Kasumi-1 (cell line): ENCODE results near the gene QSOX1.

Source experiments
- DNase-seq, 2 experiments: peaks; one replicate each; lab custom pipeline; 2025; lab: John Stamatoyannopoulos, UW

Gene QSOX1

DNA sequence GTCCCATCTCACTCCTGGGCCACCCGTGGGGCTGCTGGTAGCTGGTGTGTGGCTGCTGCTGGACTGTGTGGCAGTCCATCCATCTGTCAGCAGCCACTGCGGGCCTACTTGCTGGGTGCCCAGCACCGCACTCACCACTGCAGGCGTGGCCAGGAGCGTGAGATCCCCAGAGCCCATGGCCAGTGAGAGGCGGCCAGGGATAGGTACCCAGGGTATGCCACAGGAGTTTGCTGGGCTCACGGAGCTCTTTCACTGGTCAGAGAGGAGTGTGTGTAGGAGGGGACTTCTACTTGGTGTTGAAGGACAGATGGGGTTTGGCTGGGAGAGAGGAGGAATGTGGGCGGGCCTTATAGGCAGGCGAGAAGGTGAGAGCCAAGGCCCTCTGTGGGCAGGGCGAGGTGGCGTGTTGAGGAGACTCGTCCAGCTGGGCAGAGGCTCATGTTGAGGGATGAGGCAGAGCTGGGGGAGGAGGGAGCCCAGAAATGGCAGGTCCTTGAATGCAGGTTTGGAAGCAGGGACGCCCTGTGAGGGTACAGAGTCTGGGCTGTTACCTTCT is 15.0 kb downstream of the QSOX1 start:
- no peak for DNase-seq

- no peak for DNase-seq
These were observed 16.0 kb downstream of the QSOX1 start for GRCh38 chr1:180170546-180171151.

DNA sequence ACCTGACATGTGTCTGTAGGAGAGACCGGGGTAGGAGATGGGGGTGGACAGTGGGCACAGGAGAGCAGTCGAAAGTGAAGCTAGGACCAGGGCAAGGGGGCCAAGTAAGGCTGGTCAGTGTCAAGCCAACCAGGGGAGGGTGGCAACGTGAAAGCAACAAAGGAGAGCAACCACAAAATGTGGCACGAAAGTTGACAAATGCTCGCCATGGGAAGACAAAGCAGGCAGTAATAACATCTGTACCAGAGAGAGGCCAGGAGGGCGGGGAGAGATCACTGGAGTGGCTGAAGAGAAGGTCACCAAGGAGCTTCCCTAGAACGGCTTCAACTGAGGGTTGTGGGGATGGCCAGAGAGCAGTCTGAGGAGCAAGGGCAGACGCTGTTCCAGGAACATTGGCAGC is 17.0 kb downstream of the QSOX1 start:
- DNase-seq: no peak

- no peak for DNase-seq
These were observed 18.8 kb downstream of the QSOX1 start for GRCh38 chr1:180173451-180173850.

DNA sequence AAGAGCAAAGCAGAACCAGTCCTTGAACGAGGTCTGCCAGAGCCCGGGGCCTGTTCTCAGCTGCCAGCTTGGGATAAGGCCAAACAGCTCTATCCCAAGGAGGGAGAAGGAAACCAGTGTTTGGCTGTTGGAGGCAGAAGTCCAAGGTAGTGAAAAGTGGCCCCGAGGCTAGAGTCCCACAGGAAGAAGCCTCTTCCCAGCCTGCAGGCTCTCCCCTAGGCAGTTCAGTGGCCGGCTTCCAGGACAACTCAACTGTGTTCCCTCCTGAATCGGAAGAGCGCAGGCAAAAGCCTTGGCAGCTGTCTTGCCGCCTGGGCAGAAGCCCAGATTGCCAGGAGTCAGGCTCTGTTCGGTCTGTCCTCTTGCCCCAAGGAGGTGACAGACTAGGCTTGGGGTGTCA is 19.3 kb downstream of the QSOX1 start:
- no peak for DNase-seq

DNA sequence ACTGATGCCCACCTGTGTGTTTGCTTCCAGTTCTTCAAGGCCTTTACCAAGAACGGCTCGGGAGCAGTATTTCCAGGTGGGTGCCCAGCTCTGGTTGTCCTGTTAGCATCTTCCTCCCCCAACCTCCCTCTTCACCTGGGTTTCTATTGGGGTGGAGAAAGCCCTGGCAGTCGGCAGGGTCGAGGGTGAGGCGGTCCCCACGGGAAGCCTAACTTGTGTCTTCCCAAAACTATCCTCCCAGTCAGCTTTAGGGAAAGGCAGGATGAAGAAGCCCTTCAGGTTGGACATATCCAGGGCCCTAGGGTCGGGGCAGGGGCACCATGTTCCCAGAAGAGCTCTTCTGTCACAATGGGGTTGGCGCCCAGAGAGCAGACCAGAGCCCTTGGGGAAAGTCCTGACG is 20.6 kb downstream of the QSOX1 start:
- DNase-seq: no peak

DNA sequence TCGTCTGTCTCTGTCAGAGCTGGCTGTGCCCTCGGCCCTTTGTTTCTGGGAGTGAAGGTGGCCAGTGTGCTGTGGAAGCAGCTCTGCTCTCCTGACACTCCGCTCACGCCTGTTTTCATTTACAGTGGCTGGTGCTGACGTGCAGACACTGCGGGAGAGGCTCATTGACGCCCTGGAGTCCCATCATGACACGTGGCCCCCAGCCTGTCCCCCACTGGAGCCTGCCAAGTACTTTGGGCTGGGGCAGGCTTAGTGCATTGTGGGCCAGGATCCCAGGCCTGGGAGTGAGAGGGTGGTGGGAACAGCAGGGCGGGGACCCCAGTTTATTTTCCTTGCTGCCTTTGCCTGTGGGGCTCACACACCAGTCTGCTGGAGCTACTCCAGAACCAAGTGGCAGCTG is 21.1 kb downstream of the QSOX1 start:
- no peak for DNase-seq

GRCh38 chr1:180176965-180177364 is 22.3 kb downstream of the QSOX1 start:
- no peak for DNase-seq

GRCh38 chr1:180177931-180178330 is 23.3 kb downstream of the QSOX1 start:
- DNase-seq: no peak

DNA sequence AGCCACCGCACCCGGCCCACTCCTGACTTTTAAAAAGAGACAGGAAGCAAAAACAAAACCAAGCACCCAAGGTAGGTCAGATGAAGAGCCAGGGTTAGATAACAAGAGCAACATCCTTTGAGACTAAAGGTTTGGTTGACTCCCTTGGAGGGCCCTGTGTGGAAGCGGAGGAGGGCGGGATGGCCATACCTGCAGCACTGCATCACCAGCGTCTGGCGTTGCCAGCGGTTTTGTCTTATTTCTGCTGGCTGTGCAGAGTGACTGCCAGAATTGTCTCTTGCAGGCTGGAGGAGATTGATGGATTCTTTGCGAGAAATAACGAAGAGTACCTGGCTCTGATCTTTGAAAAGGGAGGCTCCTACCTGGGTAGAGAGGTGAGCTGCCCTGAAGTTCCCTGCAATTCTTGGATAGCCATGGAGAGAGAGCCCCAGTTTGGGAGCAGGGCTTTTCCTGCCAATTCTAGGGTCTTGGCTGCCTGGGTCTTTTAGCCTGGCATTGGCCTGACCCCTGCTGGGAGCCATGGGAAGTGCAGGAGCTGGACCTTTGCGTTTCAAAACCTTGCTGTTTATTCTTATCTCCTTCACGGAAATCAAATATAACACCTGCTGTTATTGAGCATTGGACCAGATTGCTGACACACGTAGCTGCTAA is 24.0 kb downstream of the QSOX1 start:
- peak; percentile 56 to 71 for DNase-seq

DNA sequence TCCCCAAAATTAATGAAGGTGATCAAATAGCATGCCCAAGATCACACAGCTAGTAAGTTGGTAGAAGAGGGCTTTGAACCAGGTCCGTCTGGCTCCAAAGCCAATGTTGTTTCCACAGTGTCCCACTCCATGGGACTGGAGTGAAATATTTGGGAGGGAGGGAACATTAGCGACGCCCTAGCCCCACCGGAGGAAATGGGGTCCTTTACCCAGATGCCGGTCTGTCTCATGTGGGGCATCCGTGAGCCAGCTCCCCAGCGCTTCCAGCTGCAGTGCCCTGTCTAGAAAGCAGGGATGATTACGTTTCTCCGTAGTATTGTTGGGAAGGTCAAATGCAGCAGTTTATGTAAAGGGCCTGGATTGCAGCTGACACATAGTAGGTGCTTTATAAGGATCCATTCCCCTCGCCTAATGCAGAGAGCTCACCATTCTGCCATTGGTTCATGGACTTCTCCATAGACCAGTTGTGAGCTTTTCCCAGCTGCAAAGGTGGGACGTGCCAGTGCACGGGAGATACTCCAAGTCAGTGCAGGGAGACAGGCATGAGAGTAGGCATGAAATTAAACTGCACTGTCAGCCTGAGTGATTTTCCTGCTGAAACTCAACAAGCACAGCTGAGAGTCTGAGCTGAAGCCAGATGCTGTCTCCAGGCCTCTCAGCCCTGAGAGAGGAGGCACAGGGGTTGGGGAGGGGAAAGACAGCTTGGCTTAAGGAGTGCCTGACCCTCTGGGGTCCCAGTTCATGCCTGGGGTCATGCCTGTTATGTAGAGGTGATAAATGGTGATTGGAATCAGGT is 24.7 kb downstream of the QSOX1 start:
- DNase-seq: no peak

DNA sequence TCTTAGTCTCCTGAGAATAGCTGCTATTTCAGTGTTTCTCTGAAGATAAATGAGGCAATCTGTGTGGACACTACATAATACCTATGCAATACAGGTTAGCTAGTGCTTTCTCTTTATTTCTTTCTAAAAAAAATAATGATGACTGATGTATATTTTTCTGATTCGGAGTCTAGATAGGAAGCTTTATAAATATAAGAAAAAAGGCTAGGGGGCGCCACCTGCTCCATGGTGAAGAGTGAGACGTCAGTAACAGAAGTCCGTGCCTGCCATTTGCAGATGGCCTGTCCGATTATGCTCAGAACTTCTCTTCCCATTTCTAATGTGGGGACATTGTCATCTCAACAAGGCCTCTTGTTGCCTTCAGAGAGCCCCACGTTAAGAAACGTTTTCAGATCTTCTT is 26.4 kb downstream of the QSOX1 start:
- peak; percentile 31 to 68 for DNase-seq

DNA sequence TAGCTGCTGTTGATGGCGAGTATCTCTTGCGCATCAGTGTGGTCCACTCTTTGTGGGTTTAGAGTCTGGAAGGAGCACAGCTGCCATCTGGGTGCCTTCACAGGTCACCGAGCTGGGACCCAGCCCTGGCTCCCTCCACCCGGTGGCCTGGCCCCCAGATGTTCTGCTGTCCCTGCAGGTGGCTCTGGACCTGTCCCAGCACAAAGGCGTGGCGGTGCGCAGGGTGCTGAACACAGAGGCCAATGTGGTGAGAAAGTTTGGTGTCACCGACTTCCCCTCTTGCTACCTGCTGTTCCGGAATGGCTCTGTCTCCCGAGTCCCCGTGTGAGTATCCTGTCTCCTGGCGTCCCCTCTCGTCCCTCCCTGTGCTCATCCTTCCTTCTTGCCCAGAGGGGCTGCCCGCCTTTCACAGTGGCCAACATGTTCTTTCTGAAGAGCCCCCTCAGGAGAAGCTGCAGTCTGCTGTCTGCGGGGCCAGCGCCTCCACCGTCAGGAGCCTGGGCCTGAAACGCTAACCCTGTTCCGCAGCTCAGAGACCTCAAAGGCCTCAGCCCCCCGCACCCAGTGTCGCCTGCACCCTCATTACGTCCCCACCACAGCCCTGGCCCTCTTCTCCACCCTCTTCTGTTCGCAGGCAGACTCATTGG is 27.4 kb downstream of the QSOX1 start:
- no peak for DNase-seq

DNA sequence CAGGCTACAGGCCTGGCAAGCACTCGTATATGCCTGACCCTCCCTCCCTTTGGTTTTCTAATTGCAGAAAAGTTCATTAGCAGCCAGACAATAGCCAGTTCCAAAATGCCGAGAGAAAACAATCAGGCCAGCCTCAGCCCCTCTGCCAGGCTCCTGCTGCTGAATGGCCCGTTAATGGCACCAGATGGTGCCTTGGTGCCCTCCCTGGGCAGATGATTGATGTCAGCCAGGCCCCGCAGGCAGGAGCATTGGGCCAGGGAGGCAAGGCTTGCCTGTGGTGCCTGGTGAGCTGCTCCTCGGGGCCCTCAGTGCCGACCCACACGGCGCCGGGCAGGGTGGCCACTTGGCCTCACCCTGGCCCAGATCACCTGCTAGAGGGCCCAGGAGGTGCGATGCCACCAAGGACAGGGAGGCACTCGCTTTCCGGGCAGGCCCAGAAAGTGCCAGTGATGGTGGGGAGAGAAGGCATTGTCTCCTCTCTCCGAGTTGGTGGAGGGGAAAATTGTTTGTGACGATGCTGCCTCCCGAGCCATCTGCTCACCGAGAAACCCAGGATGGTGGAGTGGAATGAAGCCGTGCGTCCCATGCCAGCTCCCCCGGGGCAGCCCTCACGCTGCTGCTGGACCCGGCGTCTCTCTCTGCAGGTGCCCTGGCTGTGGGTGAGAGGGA is 28.1 kb downstream of the QSOX1 start:
- DNase-seq: no peak

DNA sequence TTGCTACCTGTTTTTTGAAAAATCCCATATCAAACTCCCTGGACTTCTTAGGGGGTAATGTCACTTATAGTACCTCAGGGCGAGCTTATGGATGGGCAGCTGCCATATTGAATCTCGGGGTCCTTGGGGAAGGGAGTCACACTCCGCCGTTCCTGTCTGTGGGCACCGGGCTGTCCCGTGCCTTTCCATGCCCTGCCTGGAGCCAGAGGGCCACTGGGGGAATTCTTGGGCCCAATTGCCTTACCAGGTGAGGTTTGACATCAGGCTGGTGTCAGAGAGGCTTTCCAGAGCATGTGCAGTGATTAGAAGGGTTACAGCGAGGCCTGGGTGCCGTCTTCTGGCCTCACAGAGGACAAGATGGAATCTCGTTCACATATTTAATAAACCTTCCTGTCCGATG is 28.8 kb downstream of the QSOX1 start:
- no peak for DNase-seq

- no peak for DNase-seq
These were observed 29.4 kb downstream of the QSOX1 start for GRCh38 chr1:180184041-180184440.

- no peak for DNase-seq
These were observed 30.6 kb downstream of the QSOX1 start for GRCh38 chr1:180185281-180185680.

DNA sequence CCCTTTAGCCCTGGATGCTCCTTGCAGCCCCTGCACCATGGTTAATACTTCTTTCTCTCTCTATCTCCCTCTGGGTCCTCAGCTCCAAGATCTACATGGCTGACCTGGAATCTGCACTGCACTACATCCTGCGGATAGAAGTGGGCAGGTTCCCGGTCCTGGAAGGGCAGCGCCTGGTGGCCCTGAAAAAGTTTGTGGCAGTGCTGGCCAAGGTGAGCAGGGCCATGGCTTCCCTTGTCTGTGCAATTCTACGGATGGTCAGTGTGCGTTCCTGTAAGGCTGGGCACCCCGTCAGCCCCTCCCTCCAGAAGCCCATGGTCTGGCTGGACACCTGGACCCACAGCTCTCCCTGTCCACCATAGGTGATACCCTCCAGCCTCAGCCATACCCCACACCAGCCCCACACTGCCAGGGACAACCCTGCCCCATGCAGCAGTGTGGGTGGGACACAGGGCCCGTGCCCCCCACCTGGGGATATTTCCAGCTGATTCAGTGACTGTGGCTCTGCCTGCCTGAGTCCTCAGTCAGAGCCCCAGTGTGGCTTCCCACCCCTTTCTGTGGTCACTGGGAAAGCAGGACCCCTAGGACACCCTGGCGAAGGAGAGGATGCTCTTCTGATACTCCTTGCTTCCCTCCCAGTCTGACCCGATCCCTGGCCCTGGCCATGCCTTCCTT is 31.4 kb downstream of the QSOX1 start:
- no peak for DNase-seq

GRCh38 chr1:180186831-180187230 is 32.2 kb downstream of the QSOX1 start:
- no peak for DNase-seq

GRCh38 chr1:180187626-180188025 is 33.0 kb downstream of the QSOX1 start:
- DNase-seq: no peak

DNA sequence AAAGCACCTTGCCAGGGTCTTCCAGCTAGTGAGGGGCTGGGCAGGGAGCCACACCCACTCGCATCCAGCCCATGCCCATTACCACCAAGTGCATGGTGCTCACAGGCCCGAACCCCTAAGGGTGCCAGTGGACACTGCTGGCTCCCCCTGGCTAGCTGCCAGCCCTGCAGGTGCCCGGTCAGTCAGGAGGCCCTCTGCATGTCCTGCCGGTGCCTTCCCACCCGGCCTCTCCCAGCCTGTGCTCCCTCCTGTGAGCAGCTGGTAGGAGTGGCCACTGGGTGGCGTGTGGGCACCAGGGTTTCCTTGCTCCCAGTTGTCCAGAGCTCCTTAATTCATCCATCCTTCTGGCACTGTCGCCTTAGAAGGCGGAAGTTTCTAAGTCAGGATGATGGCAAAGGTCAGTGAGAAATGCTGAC is 33.4 kb downstream of the QSOX1 start:
- DNase-seq: peak; percentile 52 to 59
